C1 segment of cervical spinal cord (tissue), 14 donors: ENCODE results near the gene SPINT3.

ENCODE experiments used
- DNase-seq, 14 donors: peaks; one replicate each; lab custom pipeline; 2025; lab: John Stamatoyannopoulos, UW

Gene SPINT3

GRCh38 chr20:45462711-45463509 is 52.5 kb downstream of the SPINT3 start:
- no peak for DNase-seq
